Measurements from ENCODE around the gene KCND3.
"Not testable (repeated sequence)": the region's sequence is repeated elsewhere in the genome, so short reads cannot be mapped to it uniquely, and the experiment has no call there.

KCND3 gene

GRCh38 chr1:111802110-111802509 lies 187.4 kb downstream of the KCND3 start:
- no peak for TF ChIP-seq CTCF (conservative IDR thresholded peaks at IDR 0.05; ENCODE audit: low read length)
- H3K4me3 ChIP-seq (ENCODE audit: low read length), result no peak overlapping the region

DNA sequence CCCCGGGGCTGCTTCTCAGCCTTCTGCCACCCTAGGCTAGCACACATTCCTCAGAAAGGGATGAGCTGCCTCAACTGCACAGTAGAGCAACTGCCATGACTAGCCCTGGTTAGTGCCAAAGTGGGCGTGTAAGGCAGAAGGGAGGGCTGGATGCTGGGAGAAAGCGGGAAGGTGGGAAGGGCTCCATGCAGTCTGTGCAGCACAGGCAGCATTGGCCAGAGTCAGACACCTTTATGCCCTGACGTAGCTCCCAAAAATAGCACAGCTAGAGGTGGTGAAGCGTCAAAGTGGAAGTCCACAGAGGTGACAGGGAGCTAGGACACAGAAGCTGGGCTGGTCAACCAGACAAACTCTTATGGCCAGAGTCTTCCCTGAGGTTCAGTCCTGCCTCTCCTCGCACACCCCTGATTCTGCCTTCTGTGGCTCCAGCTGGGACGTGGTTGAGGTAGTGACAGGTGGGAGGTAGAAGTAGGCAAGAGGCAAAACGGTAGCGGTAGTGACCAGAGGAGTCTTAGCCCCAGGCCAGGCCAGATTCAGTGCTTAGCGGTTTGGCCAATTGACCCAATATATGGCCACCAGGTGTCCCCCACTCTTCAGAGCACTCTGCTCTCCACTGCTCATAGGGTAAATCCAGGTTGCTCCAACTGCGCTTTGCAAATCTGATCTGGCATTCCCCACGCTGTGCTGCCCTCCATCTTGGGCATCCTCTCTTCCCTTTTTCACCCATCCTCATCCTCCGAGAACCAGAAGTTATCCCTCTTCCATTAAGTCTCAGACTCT lies 188.2 kb downstream of the KCND3 start:
- no peak for DNase-seq (ENCODE audit: low read depth)
- H3K4me3 ChIP-seq (ENCODE audit: low read length), result no peak overlapping the region
- TF ChIP-seq CTCF (conservative IDR thresholded peaks at IDR 0.05; ENCODE audit: low read length), result no peak

More at GRCh38 chr1:111802110-111802509, 187.4 kb downstream of the KCND3 start:
- no peak for DNase-seq (ENCODE audit: low read depth)

- H3K4me3 ChIP-seq (ENCODE audit: low read length); DNase-seq (ENCODE audit: low read depth): not testable (repeated sequence)
Observed at GRCh38 chr1:111799722-111800121, 189.7 kb downstream of the KCND3 start.

DNA sequence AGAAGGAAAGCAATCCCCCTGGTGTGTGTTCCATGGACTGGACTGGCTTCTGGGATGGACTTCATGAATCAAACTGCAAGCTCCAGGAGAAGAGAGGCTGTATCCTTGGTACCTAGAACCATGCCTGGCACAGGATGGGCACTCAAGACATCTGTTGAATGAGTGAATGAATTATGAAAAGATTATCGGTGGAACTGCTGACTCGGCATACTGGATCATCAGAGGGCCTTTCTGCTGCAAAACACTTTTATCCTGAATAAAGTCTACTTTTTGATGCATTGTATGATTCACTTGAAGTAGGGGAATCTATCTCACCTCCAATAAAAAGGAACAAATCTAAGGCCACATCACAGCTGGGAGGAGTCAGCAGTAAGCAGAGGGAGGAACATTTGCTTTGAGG lies 190.9 kb downstream of the KCND3 start:
- DNase-seq (ENCODE audit: low read depth), result no peak
- no peak for TF ChIP-seq CTCF (conservative IDR thresholded peaks at IDR 0.05; ENCODE audit: low read length)
- no peak overlapping the region for H3K4me3 ChIP-seq (ENCODE audit: low read length)

DNA sequence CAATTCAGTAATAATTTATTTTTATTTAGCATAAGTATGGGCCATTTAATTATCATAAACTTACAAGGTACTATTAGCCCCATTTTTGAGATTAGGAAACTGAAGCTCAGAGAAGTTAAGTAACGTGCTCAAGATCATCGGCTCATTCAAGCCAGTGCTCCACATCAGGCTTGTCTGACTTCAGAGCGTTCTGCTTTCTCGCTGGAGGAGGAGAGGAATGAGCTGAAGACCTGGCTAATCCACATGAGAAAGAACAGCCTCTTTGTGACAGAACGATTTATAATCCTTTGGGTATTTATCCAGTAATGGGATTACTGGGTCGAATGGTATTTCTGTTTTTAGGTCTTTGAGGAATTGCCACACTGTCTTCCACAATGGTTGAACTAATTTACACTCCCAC lies 194.1 kb downstream of the KCND3 start:
- no peak overlapping the region for H3K4me3 ChIP-seq (ENCODE audit: low read length)
- no peak for DNase-seq (ENCODE audit: low read depth)
- no peak for TF ChIP-seq CTCF (conservative IDR thresholded peaks at IDR 0.05; ENCODE audit: low read length)

GRCh38 chr1:111793923-111794322 lies 195.5 kb downstream of the KCND3 start:
- TF ChIP-seq CTCF (conservative IDR thresholded peaks at IDR 0.05; ENCODE audit: low read length), result no peak
- H3K4me3 ChIP-seq (ENCODE audit: low read length), result no peak overlapping the region
- DNase-seq (ENCODE audit: low read depth), result no peak

DNA sequence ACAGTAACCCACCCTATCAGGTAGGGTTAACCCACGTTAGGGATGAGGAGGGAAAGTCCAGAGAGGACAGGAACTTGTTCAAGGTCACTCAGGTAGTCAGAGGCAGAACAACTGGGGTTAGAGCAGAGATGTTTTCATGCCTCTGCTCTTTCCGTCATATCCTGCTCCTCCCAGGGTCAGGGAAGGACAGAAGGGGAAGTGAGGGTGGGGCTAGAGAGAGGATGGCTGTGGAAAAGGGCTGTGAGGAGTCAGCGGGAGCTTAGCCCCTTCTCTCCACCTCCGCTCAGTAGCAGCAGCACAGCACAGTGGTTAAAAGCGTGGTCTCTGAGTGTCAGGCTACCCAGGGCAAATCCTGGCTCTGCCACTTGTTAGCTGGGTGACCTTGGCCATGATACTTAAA lies 197.2 kb downstream of the KCND3 start:
- DNase-seq (ENCODE audit: low read depth), result no peak
- H3K4me3 ChIP-seq (ENCODE audit: low read length), result no peak overlapping the region
- no peak for TF ChIP-seq CTCF (conservative IDR thresholded peaks at IDR 0.05; ENCODE audit: low read length)

Data from AG10803 (cell line).